Endothelial cell (in vitro differentiated cells): ENCODE measurements around the gene KRT76. TPM values are rescaled to one million over a fixed set of nuclear protein-coding genes. Genes with fewer than 3 reads are reported as not detected.

Experiments used
- DNase-seq: peaks from one replicate; pipeline ENCODE4 v3.0.0; 2021; ENCODE audit warnings: low spot score
- H3K27ac Mint-ChIP-seq: one replicate; pipeline ENCODE4 v1.8.0; 2021; ENCODE audit warnings: mixed read lengths, inconsistent platforms; ENCODE audit not compliant: unreplicated experiment
- H3K27me3 Mint-ChIP-seq: one replicate; pipeline ENCODE4 v1.8.0; 2021; ENCODE audit warnings: mild to moderate bottlenecking, moderate library complexity, mixed read lengths, inconsistent platforms; ENCODE audit not compliant: unreplicated experiment
- H3K36me3 Mint-ChIP-seq: one replicate; pipeline ENCODE4 v1.8.0; 2021; ENCODE audit warnings: mild to moderate bottlenecking, low read depth, mixed read lengths, inconsistent platforms; ENCODE audit not compliant: unreplicated experiment
- H3K4me1 Mint-ChIP-seq: one replicate; pipeline ENCODE4 v1.8.0; 2021; ENCODE audit warnings: mild to moderate bottlenecking, mixed read lengths, inconsistent platforms; ENCODE audit not compliant: unreplicated experiment
- H3K4me3 Mint-ChIP-seq: one replicate; pipeline ENCODE4 v1.8.0; 2021; ENCODE audit warnings: mild to moderate bottlenecking, mixed read lengths, inconsistent platforms; ENCODE audit not compliant: unreplicated experiment
- H3K9me3 Mint-ChIP-seq: one replicate; pipeline ENCODE4 v1.8.0; 2021; ENCODE audit warnings: mixed read lengths, inconsistent platforms; ENCODE audit not compliant: unreplicated experiment
- CTCF ChIP-seq: fragments of 200-600 bp; sonication (generic); IDR thresholded peaks from one replicate; pipeline ENCODE4 v1.5.0; 2021; ENCODE audit warnings: antibody characterized with exemption; ENCODE audit not compliant: unreplicated experiment
- total RNA-seq: library from RNA; stranded (reverse); fragmentation: NEBNext Ultra II Directional; extraction: Animal tissue kit (Norgen Biotek cat#: 25700); gene quantifications from one replicate; pipeline ENCODE4 v1.2.1, GENCODE V29; 2021; ENCODE audit not compliant: unreplicated experiment

KRT76 gene
- total RNA-seq, 1 donor from 2014 or later: not detected

- peaks cover 9% of the 10 kb centered on the region for H3K27me3 Mint-ChIP-seq
- no peaks in the 10 kb centered on the region for H3K36me3 Mint-ChIP-seq
- no peak overlapping the region for H3K27ac Mint-ChIP-seq
- no peak for TF ChIP-seq CTCF
- no peaks in the 10 kb centered on the region for H3K4me1 Mint-ChIP-seq
- no peaks in the 10 kb centered on the region for H3K9me3 Mint-ChIP-seq
- DNase-seq: no peak
- no peak overlapping the region for H3K4me3 Mint-ChIP-seq
Observed at GRCh38 chr12:52726451-52726850, 50.7 kb downstream of the KRT76 start.

GRCh38 chr12:52724384-52724783, 52.8 kb downstream of the KRT76 start:
- H3K36me3 Mint-ChIP-seq: no peaks in the 10 kb centered on the region
- H3K4me1 Mint-ChIP-seq: no peaks in the 10 kb centered on the region
- DNase-seq: no peak
- H3K4me3 Mint-ChIP-seq: no peak overlapping the region
- no peaks in the 10 kb centered on the region for H3K9me3 Mint-ChIP-seq
- peaks cover 6% of the 10 kb centered on the region for H3K27me3 Mint-ChIP-seq
- no peak for TF ChIP-seq CTCF
- no peak overlapping the region for H3K27ac Mint-ChIP-seq

- H3K9me3 Mint-ChIP-seq: no peaks in the 10 kb centered on the region
- no peaks in the 10 kb centered on the region for H3K4me1 Mint-ChIP-seq
- no peak overlapping the region for H3K27ac Mint-ChIP-seq
- no peak for DNase-seq
- H3K27me3 Mint-ChIP-seq: peaks cover 6% of the 10 kb centered on the region
- TF ChIP-seq CTCF: no peak
- no peaks in the 10 kb centered on the region for H3K36me3 Mint-ChIP-seq
- H3K4me3 Mint-ChIP-seq: no peak overlapping the region
Observed at GRCh38 chr12:52722680-52723079, 54.5 kb downstream of the KRT76 start.

GRCh38 chr12:52721838-52722470, 55.2 kb downstream of the KRT76 start:
- Mint-ChIP-seq H3K4me3 (no peak overlapping the region), H3K27me3 (peaks cover 6% of the 10 kb centered on the region), H3K36me3 (no peaks in the 10 kb centered on the region), H3K9me3 (no peaks in the 10 kb centered on the region), H3K4me1 (no peaks in the 10 kb centered on the region), H3K27ac (peak overlapping the region; percentile 24)
- TF ChIP-seq CTCF: no peak
- DNase-seq: no peak

GRCh38 chr12:52720365-52720886, 56.7 kb downstream of the KRT76 start:
- Mint-ChIP-seq H3K4me3 (no peak overlapping the region), H3K4me1 (no peaks in the 10 kb centered on the region), H3K27ac (no peak overlapping the region), H3K9me3 (peaks cover 4% of the 10 kb centered on the region), H3K27me3 (peaks cover 16% of the 10 kb centered on the region), H3K36me3 (no peaks in the 10 kb centered on the region)
- no peak for DNase-seq
- no peak for TF ChIP-seq CTCF
